Measurements from ENCODE around the gene ZGPAT. TPM values are rescaled to one million over a fixed set of nuclear protein-coding genes. Genes with fewer than 3 reads are reported as not detected.
"Not testable (repeated sequence)": the region's sequence is repeated elsewhere in the genome, so short reads cannot be mapped to it uniquely, and the experiment has no call there.

The ZGPAT gene
- total RNA-seq, 6 experiments from 2014 or later, result 18.3 to 22.9 (median 19.6) TPM

- H3K9me3 Mint-ChIP-seq, result no peaks in the 10 kb centered on the region
- no peak for TF ChIP-seq CTCF (IDR thresholded peaks at IDR 0.05)
- DNase-seq, result no peak
- peaks cover under 1% of the 10 kb centered on the region; the same call in 1 of the 2 replicates for H3K4me1 Mint-ChIP-seq (ENCODE audit: low read depth)
- H3K36me3 Mint-ChIP-seq (ENCODE audit: low read depth), result peaks cover 28% of the 10 kb centered on the region
- H3K4me3 Mint-ChIP-seq, result no peak overlapping the region
- peaks cover 2% of the 10 kb centered on the region for H3K27me3 Mint-ChIP-seq (ENCODE audit: insufficient read depth)
- H3K27ac Mint-ChIP-seq, result no peak overlapping the region
Measured at GRCh38 chr20:63664861-63665594, 42.8 kb upstream of the ZGPAT start.

- Mint-ChIP-seq H3K9me3 (no peaks in the 10 kb centered on the region), H3K36me3 (ENCODE audit: low read depth) (peaks cover 28% of the 10 kb centered on the region), H3K27ac (no peak overlapping the region), H3K4me1 (ENCODE audit: low read depth) (no peaks in the 10 kb centered on the region), H3K27me3 (ENCODE audit: insufficient read depth) (peaks cover 2% of the 10 kb centered on the region), H3K4me3 (no peak overlapping the region)
- TF ChIP-seq CTCF (IDR thresholded peaks at IDR 0.05), result no peak
- no peak for DNase-seq
Measured at GRCh38 chr20:63665708-63666107, 42.1 kb upstream of the ZGPAT start.

GRCh38 chr20:63667858-63668257, 40.0 kb upstream of the ZGPAT start:
- H3K27ac Mint-ChIP-seq, result no peak overlapping the region
- no peaks in the 10 kb centered on the region for H3K4me1 Mint-ChIP-seq (ENCODE audit: low read depth)
- H3K9me3 Mint-ChIP-seq, result no peaks in the 10 kb centered on the region
- DNase-seq, result no peak
- H3K36me3 Mint-ChIP-seq (ENCODE audit: low read depth), result peaks cover 26% of the 10 kb centered on the region
- H3K27me3 Mint-ChIP-seq (ENCODE audit: insufficient read depth), result peaks cover 2% of the 10 kb centered on the region
- no peak for TF ChIP-seq CTCF (IDR thresholded peaks at IDR 0.05)
- no peak overlapping the region for H3K4me3 Mint-ChIP-seq

- no peak for TF ChIP-seq CTCF (IDR thresholded peaks at IDR 0.05)
- H3K4me3 Mint-ChIP-seq, result no peak overlapping the region
- H3K36me3 Mint-ChIP-seq (ENCODE audit: low read depth), result peaks cover 26% of the 10 kb centered on the region
- H3K27me3 Mint-ChIP-seq (ENCODE audit: insufficient read depth), result peaks cover 2% of the 10 kb centered on the region
- H3K27ac Mint-ChIP-seq, result no peak overlapping the region
- DNase-seq, result no peak
- no peaks in the 10 kb centered on the region for H3K9me3 Mint-ChIP-seq
- no peaks in the 10 kb centered on the region for H3K4me1 Mint-ChIP-seq (ENCODE audit: low read depth)
Measured at GRCh38 chr20:63668351-63668750, 39.5 kb upstream of the ZGPAT start.

GRCh38 chr20:63671695-63672094, 36.1 kb upstream of the ZGPAT start:
- H3K9me3 Mint-ChIP-seq, result not testable (repeated sequence)

GRCh38 chr20:63672666-63673065, 35.2 kb upstream of the ZGPAT start:
- no peak for TF ChIP-seq CTCF (IDR thresholded peaks at IDR 0.05)
- DNase-seq, result no peak
- no peaks in the 10 kb centered on the region for H3K4me1 Mint-ChIP-seq (ENCODE audit: low read depth)
- peaks cover 34% of the 10 kb centered on the region for H3K36me3 Mint-ChIP-seq (ENCODE audit: low read depth)
- no peaks in the 10 kb centered on the region for H3K9me3 Mint-ChIP-seq
- no peak overlapping the region for H3K27ac Mint-ChIP-seq
- no peak overlapping the region for H3K4me3 Mint-ChIP-seq
- H3K27me3 Mint-ChIP-seq (ENCODE audit: insufficient read depth), result no peaks in the 10 kb centered on the region; the same call in none of the 2 replicates

More at GRCh38 chr20:63671695-63672094, 36.1 kb upstream of the ZGPAT start:
- H3K27me3 Mint-ChIP-seq (ENCODE audit: insufficient read depth); H3K27ac Mint-ChIP-seq; DNase-seq; H3K4me1 Mint-ChIP-seq (ENCODE audit: low read depth); H3K4me3 Mint-ChIP-seq: not testable (repeated sequence)
- H3K36me3 Mint-ChIP-seq (ENCODE audit: low read depth), result peaks cover 34% of the 10 kb centered on the region

All from HFFc6 (cell line).